H7 (cell line): Measurements from ENCODE around the gene GNAI2. TPM values are rescaled to one million over a fixed set of nuclear protein-coding genes. Genes with fewer than 3 reads are reported as not detected.
A peak's percentile ranks its signal among the peaks of the same experiment; 100 is the strongest.
"Not testable (repeated sequence)": the region's sequence is repeated elsewhere in the genome, so short reads cannot be mapped to it uniquely, and the experiment has no call there.

ENCODE experiments used
- DNase-seq: peaks from one replicate; pipeline ENCODE4 v3.0.0; 2012
- H3K27me3 ChIP-seq: 2 replicates; pipeline ENCODE4 v1.6.0; 2011; ENCODE audit warnings: mild to moderate bottlenecking, low read length; ENCODE audit not compliant: control insufficient read depth, insufficient read depth
- H3K36me3 ChIP-seq: replicated peaks from 2 replicates; pipeline ENCODE4 v1.5.1; 2011; ENCODE audit warnings: low read length; ENCODE audit not compliant: control insufficient read depth, insufficient read depth
- H3K4me3 ChIP-seq: 2 replicates; pipeline ENCODE4 v1.5.1; 2011; ENCODE audit warnings: low read depth, mild to moderate bottlenecking, control low read depth, low read length, moderate library complexity; ENCODE audit not compliant: insufficient read depth
- total RNA-seq: library from RNA; depleted of rRNA; stranded (reverse); fragments of >200 nt; shearing (Covaris generic); gene quantifications from 2 replicates; pipeline ENCODE4 v1.2.3, GENCODE V29; 2014

The GNAI2 gene
- total RNA-seq, 1 experiment from 2014 or later: 246 TPM

- Histone ChIP-seq H3K36me3 (no peaks in the 10 kb centered on the region), H3K4me3 (peak overlapping the region; percentile 81), H3K27me3 (peaks cover 5% of the 10 kb centered on the region)
- peak; percentile 98 for DNase-seq
These were observed 8.4 kb upstream of the GNAI2 start for GRCh38 chr3:50227390-50228183.

GRCh38 chr3:50228184-50228763, 7.7 kb upstream of the GNAI2 start:
- H3K27me3 ChIP-seq, H3K36me3 ChIP-seq, DNase-seq: not testable (repeated sequence)
- H3K4me3 ChIP-seq: peak overlapping the region; percentile 81

GRCh38 chr3:50229490-50229889, 6.5 kb upstream of the GNAI2 start:
- no peak for DNase-seq
- H3K27me3 ChIP-seq: peaks cover 5% of the 10 kb centered on the region
- no peak overlapping the region for H3K4me3 ChIP-seq
- no peaks in the 10 kb centered on the region for H3K36me3 ChIP-seq

- no peak for DNase-seq
- Histone ChIP-seq H3K36me3 (no peaks in the 10 kb centered on the region), H3K4me3 (no peak overlapping the region), H3K27me3 (peaks cover 5% of the 10 kb centered on the region)
These were observed 5.8 kb upstream of the GNAI2 start for GRCh38 chr3:50230104-50230793.

GRCh38 chr3:50230794-50231125, 5.2 kb upstream of the GNAI2 start:
- Histone ChIP-seq H3K4me3 (no peak overlapping the region), H3K36me3 (no peaks in the 10 kb centered on the region), H3K27me3 (peaks cover 5% of the 10 kb centered on the region)
- DNase-seq: no peak

- Histone ChIP-seq H3K36me3 (no peaks in the 10 kb centered on the region), H3K4me3 (no peak overlapping the region), H3K27me3 (peaks cover 5% of the 10 kb centered on the region)
- no peak for DNase-seq
These were observed 4.4 kb upstream of the GNAI2 start for GRCh38 chr3:50231581-50231980.

GRCh38 chr3:50232303-50232702, 3.7 kb upstream of the GNAI2 start:
- no peak overlapping the region for H3K4me3 ChIP-seq
- no peaks in the 10 kb centered on the region for H3K27me3 ChIP-seq
- H3K36me3 ChIP-seq: no peaks in the 10 kb centered on the region
- no peak for DNase-seq

- Histone ChIP-seq H3K27me3 (no peaks in the 10 kb centered on the region), H3K4me3 (no peak overlapping the region), H3K36me3 (no peaks in the 10 kb centered on the region)
- DNase-seq: no peak
These were observed 2.8 kb upstream of the GNAI2 start for GRCh38 chr3:50233176-50233575.

GRCh38 chr3:50236484-50237132, 604 bp downstream of the GNAI2 start:
- Histone ChIP-seq H3K4me3 (peak overlapping the region; percentile 52), H3K36me3 (no peaks in the 10 kb centered on the region; the same call in 1 of the 2 replicates), H3K27me3 (no peaks in the 10 kb centered on the region)
- DNase-seq: no peak

- Histone ChIP-seq H3K4me3 (peak overlapping the region; percentile 52), H3K36me3 (no peaks in the 10 kb centered on the region; the same call in 1 of the 2 replicates), H3K27me3 (no peaks in the 10 kb centered on the region)
- peak; percentile 73 for DNase-seq
These were observed 1.2 kb downstream of the GNAI2 start for GRCh38 chr3:50237133-50237651.

- Histone ChIP-seq H3K27me3 (no peaks in the 10 kb centered on the region), H3K36me3 (no peaks in the 10 kb centered on the region; the same call in 1 of the 2 replicates), H3K4me3 (peak overlapping the region; percentile 52)
- DNase-seq: peak; percentile 86
These were observed 1.9 kb downstream of the GNAI2 start for GRCh38 chr3:50237754-50238548.

- Histone ChIP-seq H3K4me3 (peak overlapping the region; percentile 52; the same call in 1 of the 2 replicates), H3K27me3 (no peaks in the 10 kb centered on the region), H3K36me3 (no peaks in the 10 kb centered on the region; the same call in 1 of the 2 replicates)
- DNase-seq: peak; percentile 68
These were observed 2.6 kb downstream of the GNAI2 start for GRCh38 chr3:50238549-50239026.

GRCh38 chr3:50239649-50240048, 3.6 kb downstream of the GNAI2 start:
- peak; percentile 50 for DNase-seq
- Histone ChIP-seq H3K27me3 (no peaks in the 10 kb centered on the region), H3K36me3 (no peaks in the 10 kb centered on the region; the same call in 1 of the 2 replicates), H3K4me3 (no peak overlapping the region)
